ENCODE data around the gene PCNT.

Gene PCNT

DNA sequence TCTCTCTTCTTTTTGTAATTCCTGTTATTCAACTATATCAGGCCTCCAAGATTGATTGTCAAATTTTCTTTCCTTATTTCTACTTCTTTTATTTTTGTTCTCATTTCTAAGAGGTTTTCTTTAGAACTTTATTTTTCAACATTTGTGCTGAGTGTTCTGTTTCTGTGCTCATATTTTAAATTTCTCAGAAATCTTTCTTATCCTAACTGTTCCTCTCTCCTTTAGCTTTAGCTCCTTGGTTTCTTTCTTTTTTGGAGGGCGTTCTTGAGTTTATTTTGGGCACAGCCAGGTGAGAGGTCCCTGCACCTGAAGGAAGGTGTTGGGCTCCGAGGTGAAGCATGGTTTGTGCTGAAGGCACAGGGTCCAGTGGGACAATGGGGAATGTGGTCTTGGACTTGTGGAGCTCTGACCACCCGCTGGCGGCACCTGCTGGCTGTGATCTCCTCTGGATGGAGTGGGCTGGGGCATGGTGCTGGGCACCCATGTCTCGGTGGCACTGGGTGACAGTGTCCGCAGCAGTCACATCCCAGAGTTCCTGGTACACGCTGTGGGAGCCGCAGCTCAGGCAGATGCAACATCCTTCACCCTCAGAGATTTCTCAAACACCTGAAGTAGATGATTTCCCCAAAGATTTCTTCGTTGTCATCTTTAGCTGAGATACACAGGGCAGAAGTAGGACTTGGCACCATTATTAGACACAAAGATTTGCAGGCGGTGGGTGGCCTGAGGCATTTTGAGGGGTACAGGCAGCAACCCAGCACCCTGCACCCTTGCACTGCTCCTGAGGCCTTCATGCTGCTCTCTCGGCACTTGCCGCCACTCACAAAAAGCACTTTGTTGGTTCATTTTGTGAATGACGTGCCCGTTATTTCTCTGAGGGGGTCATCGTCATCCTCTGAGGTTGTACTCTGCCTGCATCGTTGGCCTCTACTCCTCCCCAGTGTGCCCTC, 96.6 kb downstream of the PCNT start:
- H3K4me3 Mint-ChIP-seq: no peak overlapping the region
- H3K36me3 Mint-ChIP-seq (ENCODE audit: low read depth): peaks cover 75% of the 10 kb centered on the region
- H3K27me3 Mint-ChIP-seq: no peaks in the 10 kb centered on the region
- no peaks in the 10 kb centered on the region for H3K9me3 Mint-ChIP-seq
- peaks cover 23% of the 10 kb centered on the region for H3K4me1 Mint-ChIP-seq (ENCODE audit: low read depth)
- no peak for DNase-seq
- H3K27ac Mint-ChIP-seq: no peak overlapping the region

GRCh38 chr21:46421191-46421750, 97.3 kb downstream of the PCNT start:
- H3K4me1 Mint-ChIP-seq (ENCODE audit: low read depth): peaks cover 25% of the 10 kb centered on the region
- H3K9me3 Mint-ChIP-seq: no peaks in the 10 kb centered on the region
- H3K27me3 Mint-ChIP-seq: no peaks in the 10 kb centered on the region
- H3K27ac Mint-ChIP-seq: no peak overlapping the region
- no peak overlapping the region for H3K4me3 Mint-ChIP-seq
- peaks cover 73% of the 10 kb centered on the region for H3K36me3 Mint-ChIP-seq (ENCODE audit: low read depth)
- no peak for DNase-seq

DNA sequence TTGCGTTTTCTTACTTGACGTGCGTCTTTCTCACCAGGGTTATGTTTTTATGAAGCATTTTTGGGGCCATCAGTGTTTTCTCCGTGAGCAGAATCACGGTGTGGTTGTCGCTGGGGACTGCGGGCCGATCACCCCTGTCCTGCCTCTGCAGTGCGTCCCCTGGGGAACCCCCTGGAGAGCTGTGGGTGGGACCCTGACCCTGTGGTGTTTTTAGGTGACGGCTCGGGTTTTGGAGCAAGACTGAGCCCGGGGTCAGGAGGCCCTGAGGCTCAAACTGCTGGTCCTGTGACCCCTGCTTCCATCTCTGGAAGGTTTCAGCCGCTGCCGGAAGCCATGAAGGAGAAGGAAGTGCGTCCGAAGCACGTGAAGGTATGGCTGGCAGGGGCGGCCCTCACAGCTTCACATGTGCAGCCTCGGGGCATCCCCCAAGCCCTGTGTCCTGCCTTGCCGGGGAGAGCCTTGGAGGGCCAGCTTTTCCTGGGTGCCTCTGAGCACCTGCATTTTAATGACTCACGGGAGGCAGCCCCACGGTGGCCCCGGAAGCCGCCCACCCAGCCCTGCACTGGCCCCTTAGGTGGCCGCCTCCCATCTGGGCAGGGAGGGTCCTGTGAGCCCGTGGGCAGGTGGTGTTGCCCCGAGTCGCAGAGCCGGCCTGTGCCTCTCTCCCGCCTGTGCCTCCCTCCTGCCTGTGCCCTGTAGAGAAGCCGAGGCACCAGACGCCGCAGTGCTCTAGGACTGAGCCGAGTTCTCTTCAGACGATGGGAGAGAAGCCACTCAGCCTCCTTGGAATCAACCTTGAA, 98.0 kb downstream of the PCNT start:
- no peaks in the 10 kb centered on the region for H3K9me3 Mint-ChIP-seq
- no peaks in the 10 kb centered on the region for H3K27me3 Mint-ChIP-seq
- H3K36me3 Mint-ChIP-seq (ENCODE audit: low read depth): peaks cover 73% of the 10 kb centered on the region
- H3K27ac Mint-ChIP-seq: no peak overlapping the region
- H3K4me3 Mint-ChIP-seq: no peak overlapping the region
- H3K4me1 Mint-ChIP-seq (ENCODE audit: low read depth): peaks cover 25% of the 10 kb centered on the region
- no peak for DNase-seq

DNA sequence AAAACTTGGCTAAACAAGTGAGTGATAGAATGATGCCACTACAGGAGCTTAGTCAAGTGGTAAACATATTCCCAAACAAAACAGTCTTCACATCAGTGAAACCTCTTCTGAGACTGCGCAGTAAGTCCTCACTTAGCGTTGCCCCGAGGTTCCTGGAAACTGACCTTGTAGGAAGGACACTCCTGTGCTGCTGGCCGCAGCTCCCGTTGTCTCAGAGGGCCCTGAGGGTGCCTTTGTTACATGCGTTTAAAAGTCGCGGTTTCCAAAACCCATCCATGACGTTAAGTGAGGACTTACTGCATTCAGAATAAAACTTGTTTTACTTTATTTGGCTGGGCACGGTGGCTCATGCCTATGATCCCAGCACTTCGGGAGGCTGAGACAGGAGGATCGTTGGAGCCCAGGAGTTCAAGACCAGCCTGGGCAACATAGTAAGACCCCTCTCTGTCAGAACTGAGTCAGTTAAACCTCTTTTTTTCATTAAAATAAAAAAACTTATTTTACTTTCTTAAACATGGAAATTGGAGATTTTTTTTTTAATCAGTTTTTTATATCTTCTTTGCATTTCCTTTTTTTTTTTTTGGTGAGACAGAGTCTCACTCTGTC, 98.8 kb downstream of the PCNT start:
- H3K27me3 Mint-ChIP-seq: no peaks in the 10 kb centered on the region
- no peaks in the 10 kb centered on the region for H3K9me3 Mint-ChIP-seq
- DNase-seq: no peak
- H3K27ac Mint-ChIP-seq: no peak overlapping the region
- peaks cover 79% of the 10 kb centered on the region for H3K36me3 Mint-ChIP-seq (ENCODE audit: low read depth)
- H3K4me3 Mint-ChIP-seq: no peak overlapping the region
- peaks cover 25% of the 10 kb centered on the region for H3K4me1 Mint-ChIP-seq (ENCODE audit: low read depth)

DNA sequence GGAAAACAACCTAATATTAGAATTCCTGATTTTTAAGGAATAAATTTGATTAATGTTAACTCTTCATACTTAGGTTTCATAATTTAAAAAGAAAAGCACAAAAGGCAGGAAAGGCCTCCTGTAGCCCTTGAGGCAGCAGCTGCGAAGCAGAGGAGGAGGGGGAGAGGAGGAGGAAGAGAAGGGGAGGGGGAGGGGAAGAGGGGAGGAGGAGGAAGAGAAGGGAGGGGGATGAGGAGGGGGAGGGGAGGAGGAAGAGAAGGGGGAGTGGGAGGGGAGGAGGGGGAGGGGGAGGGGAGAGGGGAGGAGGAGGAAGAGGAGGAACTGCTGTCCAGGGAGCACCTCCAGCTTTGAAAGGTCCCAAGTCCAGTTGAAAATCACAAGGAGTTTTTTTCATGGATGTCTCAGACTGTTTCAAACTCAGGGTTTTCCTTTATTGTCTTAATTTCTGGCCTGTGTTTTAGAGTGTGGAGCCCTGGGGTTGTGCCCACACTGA, 99.6 kb downstream of the PCNT start:
- Mint-ChIP-seq H3K4me1 (ENCODE audit: low read depth) (peaks cover 25% of the 10 kb centered on the region), H3K27me3 (no peaks in the 10 kb centered on the region), H3K36me3 (ENCODE audit: low read depth) (peaks cover 75% of the 10 kb centered on the region), H3K4me3 (no peak overlapping the region), H3K27ac (peak overlapping the region; percentile 88), H3K9me3 (no peaks in the 10 kb centered on the region)
- no peak for DNase-seq

- H3K36me3 Mint-ChIP-seq (ENCODE audit: low read depth): peaks cover 74% of the 10 kb centered on the region
- H3K27ac Mint-ChIP-seq: peak overlapping the region; percentile 88
- no peak overlapping the region for H3K4me3 Mint-ChIP-seq
- DNase-seq: peak; percentile 48
- no peaks in the 10 kb centered on the region for H3K9me3 Mint-ChIP-seq
- H3K4me1 Mint-ChIP-seq (ENCODE audit: low read depth): peaks cover 25% of the 10 kb centered on the region
- no peaks in the 10 kb centered on the region for H3K27me3 Mint-ChIP-seq
Measured at GRCh38 chr21:46424039-46424591, 100.2 kb downstream of the PCNT start.

- peaks cover 72% of the 10 kb centered on the region for H3K36me3 Mint-ChIP-seq (ENCODE audit: low read depth)
- peaks cover 25% of the 10 kb centered on the region for H3K4me1 Mint-ChIP-seq (ENCODE audit: low read depth)
- DNase-seq: no peak
- H3K9me3 Mint-ChIP-seq: no peaks in the 10 kb centered on the region
- H3K27me3 Mint-ChIP-seq: no peaks in the 10 kb centered on the region
- H3K27ac Mint-ChIP-seq: peak overlapping the region; percentile 88
- no peak overlapping the region for H3K4me3 Mint-ChIP-seq
Measured at GRCh38 chr21:46424621-46425020, 100.7 kb downstream of the PCNT start.

DNA sequence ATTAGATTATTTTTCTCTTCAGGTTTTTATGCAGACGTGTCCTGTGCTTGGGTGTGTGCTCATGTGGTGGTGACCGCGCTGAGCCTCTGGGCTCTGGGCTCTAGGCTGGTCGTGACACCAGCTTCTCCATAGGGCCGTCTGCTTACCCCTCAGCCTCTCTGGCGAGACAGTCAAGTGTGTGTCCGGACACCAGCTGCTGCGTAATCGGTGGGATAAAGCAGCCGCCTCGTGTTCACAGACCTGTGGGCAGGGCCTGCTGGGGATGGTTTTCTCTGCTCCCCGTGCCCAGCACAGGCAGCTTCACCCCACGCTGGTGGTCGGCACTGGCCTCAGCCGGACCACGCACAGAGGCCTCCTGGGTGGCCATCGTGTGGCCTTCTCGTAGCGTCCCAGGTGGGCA, 101.1 kb downstream of the PCNT start:
- H3K36me3 Mint-ChIP-seq (ENCODE audit: low read depth): peaks cover 72% of the 10 kb centered on the region
- no peaks in the 10 kb centered on the region for H3K9me3 Mint-ChIP-seq
- no peaks in the 10 kb centered on the region for H3K27me3 Mint-ChIP-seq
- H3K4me3 Mint-ChIP-seq: peak overlapping the region; percentile 46
- peak overlapping the region; percentile 88 for H3K27ac Mint-ChIP-seq
- peaks cover 25% of the 10 kb centered on the region for H3K4me1 Mint-ChIP-seq (ENCODE audit: low read depth)
- peak; percentile 38 for DNase-seq

- peak overlapping the region; percentile 88 for H3K27ac Mint-ChIP-seq
- DNase-seq: peak; percentile 56
- H3K36me3 Mint-ChIP-seq (ENCODE audit: low read depth): peaks cover 72% of the 10 kb centered on the region
- H3K27me3 Mint-ChIP-seq: no peaks in the 10 kb centered on the region
- H3K4me1 Mint-ChIP-seq (ENCODE audit: low read depth): peaks cover 25% of the 10 kb centered on the region
- no peak overlapping the region for H3K4me3 Mint-ChIP-seq
- H3K9me3 Mint-ChIP-seq: no peaks in the 10 kb centered on the region
Measured at GRCh38 chr21:46425571-46425970, 101.6 kb downstream of the PCNT start.

DNA sequence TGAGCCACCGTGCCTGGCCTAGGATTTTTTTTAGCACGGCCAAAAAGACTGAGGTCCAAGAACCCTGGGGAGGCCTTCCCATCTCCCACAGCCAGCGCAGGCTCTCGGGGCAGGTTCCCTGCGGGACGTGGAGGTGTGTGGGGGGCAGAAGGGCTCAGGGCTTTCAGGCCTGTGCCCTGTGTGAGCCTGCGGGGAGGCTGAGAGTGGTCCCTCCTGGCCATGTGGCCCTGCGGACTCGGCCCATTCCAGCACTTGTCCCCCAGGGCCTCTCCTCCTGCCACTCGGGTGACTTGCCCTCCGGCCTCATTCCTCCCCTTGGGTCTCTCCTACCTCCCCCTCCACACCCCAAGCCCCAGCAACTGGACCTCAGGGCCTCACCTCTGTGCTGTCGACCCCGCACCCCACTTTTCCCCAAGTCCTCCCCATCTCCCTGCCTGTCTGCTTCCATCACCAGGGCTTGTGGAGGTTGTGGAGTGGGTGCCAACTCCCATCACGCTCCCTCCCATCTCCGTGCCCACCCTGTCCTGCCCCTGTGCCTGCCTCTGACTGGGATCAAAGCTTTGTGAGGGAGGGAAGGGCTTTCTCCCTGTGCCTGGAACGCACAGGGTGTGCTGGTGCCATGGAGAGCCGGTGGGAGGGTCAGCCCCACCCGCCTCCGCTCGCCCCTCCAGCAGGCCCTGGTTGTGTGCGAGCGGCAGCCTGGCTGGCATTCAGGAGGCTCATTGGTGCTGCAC, 102.5 kb downstream of the PCNT start:
- peaks cover 25% of the 10 kb centered on the region for H3K4me1 Mint-ChIP-seq (ENCODE audit: low read depth)
- H3K4me3 Mint-ChIP-seq: no peak overlapping the region
- no peak overlapping the region for H3K27ac Mint-ChIP-seq
- H3K9me3 Mint-ChIP-seq: no peaks in the 10 kb centered on the region
- no peaks in the 10 kb centered on the region for H3K27me3 Mint-ChIP-seq
- H3K36me3 Mint-ChIP-seq (ENCODE audit: low read depth): peaks cover 72% of the 10 kb centered on the region
- no peak for DNase-seq

DNA sequence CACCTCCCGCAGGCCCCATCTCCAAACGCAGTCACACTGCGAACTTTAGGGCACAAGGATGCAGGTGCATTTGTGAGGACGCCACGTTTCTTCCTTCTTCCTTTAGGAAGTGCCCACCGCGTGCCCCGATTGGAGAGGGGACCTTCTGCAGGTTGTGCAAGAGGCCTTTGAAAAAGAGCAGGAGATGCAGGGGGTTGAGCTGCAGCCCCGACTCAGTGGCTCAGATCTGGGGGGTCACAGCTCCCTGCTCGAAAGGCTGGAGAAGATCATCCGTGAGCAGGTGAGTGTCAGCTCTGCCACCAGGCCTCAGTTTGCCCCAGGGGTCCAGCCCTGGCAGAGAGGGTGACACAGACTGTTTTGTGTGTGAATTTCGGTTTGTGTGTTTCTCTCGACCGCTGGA, 103.6 kb downstream of the PCNT start:
- no peaks in the 10 kb centered on the region for H3K27me3 Mint-ChIP-seq
- H3K27ac Mint-ChIP-seq: no peak overlapping the region
- peaks cover 75% of the 10 kb centered on the region for H3K36me3 Mint-ChIP-seq (ENCODE audit: low read depth)
- H3K9me3 Mint-ChIP-seq: no peaks in the 10 kb centered on the region
- no peak for DNase-seq
- no peak overlapping the region for H3K4me3 Mint-ChIP-seq
- H3K4me1 Mint-ChIP-seq (ENCODE audit: low read depth): peaks cover 24% of the 10 kb centered on the region

DNA sequence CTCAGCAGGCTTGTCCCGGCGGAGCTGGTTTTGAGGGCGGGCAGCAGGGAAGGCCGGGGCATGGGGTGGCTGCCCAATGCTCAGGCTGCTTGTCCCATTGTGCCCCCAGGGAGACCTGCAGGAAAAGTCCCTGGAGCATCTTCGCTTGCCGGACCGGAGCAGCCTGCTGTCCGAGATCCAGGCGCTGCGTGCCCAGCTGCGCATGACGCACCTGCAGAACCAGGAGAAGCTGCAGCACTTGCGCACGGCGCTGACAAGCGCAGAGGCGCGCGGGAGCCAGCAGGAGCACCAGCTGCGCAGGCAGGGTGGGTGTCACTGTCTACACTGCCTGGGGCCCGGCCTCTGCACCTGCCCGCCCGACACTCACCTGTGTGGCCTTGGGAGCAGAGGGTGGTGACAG, 104.3 kb downstream of the PCNT start:
- peaks cover 75% of the 10 kb centered on the region for H3K36me3 Mint-ChIP-seq (ENCODE audit: low read depth)

GRCh38 chr21:46428987-46429710, 105.2 kb downstream of the PCNT start:
- no peak for DNase-seq
- H3K4me1 Mint-ChIP-seq (ENCODE audit: low read depth): peaks cover 13% of the 10 kb centered on the region
- no peaks in the 10 kb centered on the region for H3K27me3 Mint-ChIP-seq
- H3K4me3 Mint-ChIP-seq: no peak overlapping the region
- H3K36me3 Mint-ChIP-seq (ENCODE audit: low read depth): peaks cover 82% of the 10 kb centered on the region
- no peak overlapping the region for H3K27ac Mint-ChIP-seq
- H3K9me3 Mint-ChIP-seq: no peaks in the 10 kb centered on the region

More for the DNA sequence above, 104.3 kb downstream of the PCNT start:
- no peak overlapping the region for H3K4me3 Mint-ChIP-seq
- DNase-seq: no peak
- no peaks in the 10 kb centered on the region for H3K9me3 Mint-ChIP-seq
- H3K27ac Mint-ChIP-seq: no peak overlapping the region
- no peaks in the 10 kb centered on the region for H3K27me3 Mint-ChIP-seq
- peaks cover 19% of the 10 kb centered on the region for H3K4me1 Mint-ChIP-seq (ENCODE audit: low read depth)

Data from activated T-cell treated with anti-CD3 and anti-CD28 coated beads, Interleukin-2, amount 50 U/mL, for 24 hours (primary cell).